ENCODE data around the gene MLF2. TPM values are rescaled to one million over a fixed set of nuclear protein-coding genes. Genes with fewer than 3 reads are reported as not detected.
A peak's percentile ranks its signal among the peaks of the same experiment; 100 is the strongest.
"Not testable (repeated sequence)": the region's sequence is repeated elsewhere in the genome, so short reads cannot be mapped to it uniquely, and the experiment has no call there.

Gene MLF2
- total RNA-seq, 1 donor from 2014 or later, result 73.6 TPM

GRCh38 chr12:6722863-6723262, 30.1 kb downstream of the MLF2 start:
- no peak overlapping the region for H3K4me3 ChIP-seq (ENCODE audit: low read length in 3 of 3)

GRCh38 chr12:6716874-6717437, 36.0 kb downstream of the MLF2 start:
- Histone ChIP-seq H3K4me1 (ENCODE audit: control insufficient read depth in 3 of 3, insufficient read depth in 3 of 3, low read length in 3 of 3) (no peaks in the 10 kb centered on the region), H3K9me3 (ENCODE audit: control insufficient read depth in 3 of 3, low read length in 3 of 3) (no peaks in the 10 kb centered on the region), H3K27ac (ENCODE audit: low read depth, low read length) (no peak overlapping the region), H3K27me3 (ENCODE audit: control insufficient read depth in 3 of 3, insufficient read depth in 3 of 3, low read length in 3 of 3) (peaks cover 3 to 4% (median 3%) of the 10 kb centered on the region in 3 donors), H3K4me3 (ENCODE audit: low read length in 3 of 3) (no peak overlapping the region), H3K9ac (ENCODE audit: low read depth in 1 of 3, low read length in 3 of 3) (no peak overlapping the region), H3K36me3 (ENCODE audit: control insufficient read depth in 3 of 3, insufficient read depth in 3 of 3, low read length in 3 of 3) (no peaks in the 10 kb centered on the region)

More at GRCh38 chr12:6722863-6723262, 30.1 kb downstream of the MLF2 start:
- H3K27me3 ChIP-seq (ENCODE audit: control insufficient read depth in 3 of 3, insufficient read depth in 3 of 3, low read length in 3 of 3), result peaks cover 0 to 3% (median 0%) of the 10 kb centered on the region in 3 donors
- no peak overlapping the region for H3K9ac ChIP-seq (ENCODE audit: low read depth in 1 of 3, low read length in 3 of 3)
- H3K27ac ChIP-seq (ENCODE audit: low read depth, low read length), result no peak overlapping the region
- H3K9me3 ChIP-seq (ENCODE audit: control insufficient read depth in 3 of 3, low read length in 3 of 3), result no peaks in the 10 kb centered on the region
- H3K4me1 ChIP-seq (ENCODE audit: control insufficient read depth in 3 of 3, insufficient read depth in 3 of 3, low read length in 3 of 3), result peaks cover 6 to 12% (median 8%) of the 10 kb centered on the region in 3 donors
- peaks cover 5 to 8% (median 7%) of the 10 kb centered on the region in 3 donors for H3K36me3 ChIP-seq (ENCODE audit: control insufficient read depth in 3 of 3, insufficient read depth in 3 of 3, low read length in 3 of 3)

- not testable (repeated sequence) for H3K9ac ChIP-seq (ENCODE audit: low read depth in 1 of 3, low read length in 3 of 3); H3K4me3 ChIP-seq (ENCODE audit: low read length in 3 of 3); H3K4me1 ChIP-seq (ENCODE audit: control insufficient read depth in 3 of 3, insufficient read depth in 3 of 3, low read length in 3 of 3); H3K36me3 ChIP-seq (ENCODE audit: control insufficient read depth in 3 of 3, insufficient read depth in 3 of 3, low read length in 3 of 3); H3K27me3 ChIP-seq (ENCODE audit: control insufficient read depth in 3 of 3, insufficient read depth in 3 of 3, low read length in 3 of 3); H3K27ac ChIP-seq (ENCODE audit: low read depth, low read length); H3K9me3 ChIP-seq (ENCODE audit: control insufficient read depth in 3 of 3, low read length in 3 of 3)
Measured at GRCh38 chr12:6716031-6716873, 36.7 kb downstream of the MLF2 start.

- H3K9ac ChIP-seq (ENCODE audit: low read depth in 1 of 3, low read length in 3 of 3), result no peak overlapping the region
- H3K27me3 ChIP-seq (ENCODE audit: control insufficient read depth in 3 of 3, insufficient read depth in 3 of 3, low read length in 3 of 3), result peaks cover 6 to 20% (median 14%) of the 10 kb centered on the region in 3 donors
- no peaks in the 10 kb centered on the region for H3K36me3 ChIP-seq (ENCODE audit: control insufficient read depth in 3 of 3, insufficient read depth in 3 of 3, low read length in 3 of 3)
- no peak overlapping the region for H3K4me3 ChIP-seq (ENCODE audit: low read length in 3 of 3)
- no peaks in the 10 kb centered on the region for H3K9me3 ChIP-seq (ENCODE audit: control insufficient read depth in 3 of 3, low read length in 3 of 3)
- no peak overlapping the region for H3K27ac ChIP-seq (ENCODE audit: low read depth, low read length)
- H3K4me1 ChIP-seq (ENCODE audit: control insufficient read depth in 3 of 3, insufficient read depth in 3 of 3, low read length in 3 of 3), result no peaks in the 10 kb centered on the region
Measured at GRCh38 chr12:6708960-6709394, 44.0 kb downstream of the MLF2 start.

- H3K9me3 ChIP-seq (ENCODE audit: control insufficient read depth in 3 of 3, low read length in 3 of 3); H3K4me3 ChIP-seq (ENCODE audit: low read length in 3 of 3); H3K27ac ChIP-seq (ENCODE audit: low read depth, low read length); H3K4me1 ChIP-seq (ENCODE audit: control insufficient read depth in 3 of 3, insufficient read depth in 3 of 3, low read length in 3 of 3); H3K36me3 ChIP-seq (ENCODE audit: control insufficient read depth in 3 of 3, insufficient read depth in 3 of 3, low read length in 3 of 3); H3K9ac ChIP-seq (ENCODE audit: low read depth in 1 of 3, low read length in 3 of 3): not testable (repeated sequence)
- H3K27me3 ChIP-seq (ENCODE audit: control insufficient read depth in 3 of 3, insufficient read depth in 3 of 3, low read length in 3 of 3), result peaks cover 11 to 26% (median 20%) of the 10 kb centered on the region in 3 donors
Measured at GRCh38 chr12:6708351-6708750, 44.6 kb downstream of the MLF2 start.

GRCh38 chr12:6703631-6704030, 49.3 kb downstream of the MLF2 start:
- Histone ChIP-seq H3K27me3 (ENCODE audit: control insufficient read depth in 3 of 3, insufficient read depth in 3 of 3, low read length in 3 of 3) (peaks cover 44 to 52% (median 45%) of the 10 kb centered on the region in 3 donors), H3K4me1 (ENCODE audit: control insufficient read depth in 3 of 3, insufficient read depth in 3 of 3, low read length in 3 of 3) (peaks cover 4 to 5% (median 5%) of the 10 kb centered on the region in 3 donors), H3K27ac (ENCODE audit: low read depth, low read length) (no peak overlapping the region), H3K9me3 (ENCODE audit: control insufficient read depth in 3 of 3, low read length in 3 of 3) (no peaks in the 10 kb centered on the region), H3K9ac (ENCODE audit: low read depth in 1 of 3, low read length in 3 of 3) (no peak overlapping the region), H3K36me3 (ENCODE audit: control insufficient read depth in 3 of 3, insufficient read depth in 3 of 3, low read length in 3 of 3) (no peaks in the 10 kb centered on the region), H3K4me3 (ENCODE audit: low read length in 3 of 3) (no peak overlapping the region)

GRCh38 chr12:6701078-6701768, 51.7 kb downstream of the MLF2 start:
- H3K9ac ChIP-seq (ENCODE audit: low read depth in 1 of 3, low read length in 3 of 3), result no peak overlapping the region
- H3K27me3 ChIP-seq (ENCODE audit: control insufficient read depth in 3 of 3, insufficient read depth in 3 of 3, low read length in 3 of 3), result peaks cover 53 to 69% (median 67%) of the 10 kb centered on the region in 3 donors
- H3K4me1 ChIP-seq (ENCODE audit: control insufficient read depth in 3 of 3, insufficient read depth in 3 of 3, low read length in 3 of 3), result peaks cover 4 to 5% (median 5%) of the 10 kb centered on the region in 3 donors
- H3K4me3 ChIP-seq (ENCODE audit: low read length in 3 of 3), result peak overlapping the region in 1 of 3 donors; percentile 36
- H3K9me3 ChIP-seq (ENCODE audit: control insufficient read depth in 3 of 3, low read length in 3 of 3), result no peaks in the 10 kb centered on the region
- H3K36me3 ChIP-seq (ENCODE audit: control insufficient read depth in 3 of 3, insufficient read depth in 3 of 3, low read length in 3 of 3), result no peaks in the 10 kb centered on the region
- no peak overlapping the region for H3K27ac ChIP-seq (ENCODE audit: low read depth, low read length)

GRCh38 chr12:6700646-6701051, 52.3 kb downstream of the MLF2 start, which contains the start of gene PIANP:
Gene PIANP (minus strand): TSS chr12:6700815. CDS start chr12:6698061, 2,754 bp downstream.
- peaks cover 4 to 5% (median 5%) of the 10 kb centered on the region in 3 donors for H3K4me1 ChIP-seq (ENCODE audit: control insufficient read depth in 3 of 3, insufficient read depth in 3 of 3, low read length in 3 of 3)
- peak within 1 kb of the TSS in 1 of 3 donors; percentile 19 for H3K9ac ChIP-seq (ENCODE audit: low read depth in 1 of 3, low read length in 3 of 3)
- no peak within 1 kb of the TSS for H3K27ac ChIP-seq (ENCODE audit: low read depth, low read length)
- H3K9me3 ChIP-seq (ENCODE audit: control insufficient read depth in 3 of 3, low read length in 3 of 3), result no peaks in the 10 kb centered on the region
- no peaks in the 10 kb centered on the region for H3K36me3 ChIP-seq (ENCODE audit: control insufficient read depth in 3 of 3, insufficient read depth in 3 of 3, low read length in 3 of 3)
- peak within 1 kb of the TSS in 1 of 3 donors; percentile 36 for H3K4me3 ChIP-seq (ENCODE audit: low read length in 3 of 3)
- peaks cover 55 to 75% (median 70%) of the 10 kb centered on the region in 3 donors for H3K27me3 ChIP-seq (ENCODE audit: control insufficient read depth in 3 of 3, insufficient read depth in 3 of 3, low read length in 3 of 3)

GRCh38 chr12:6699989-6700645, 52.8 kb downstream of the MLF2 start:
- H3K9ac ChIP-seq (ENCODE audit: low read depth in 1 of 3, low read length in 3 of 3), result peak overlapping the region in 1 of 3 donors; percentile 19

More at GRCh38 chr12:6699989-6700645, 52.8 kb downstream of the MLF2 start:
- H3K27ac ChIP-seq (ENCODE audit: low read depth, low read length), result no peak overlapping the region
- no peak overlapping the region for H3K4me3 ChIP-seq (ENCODE audit: low read length in 3 of 3)
- no peaks in the 10 kb centered on the region for H3K36me3 ChIP-seq (ENCODE audit: control insufficient read depth in 3 of 3, insufficient read depth in 3 of 3, low read length in 3 of 3)
- H3K27me3 ChIP-seq (ENCODE audit: control insufficient read depth in 3 of 3, insufficient read depth in 3 of 3, low read length in 3 of 3), result peaks cover 59 to 80% (median 76%) of the 10 kb centered on the region in 3 donors
- peaks cover 4 to 5% (median 5%) of the 10 kb centered on the region in 3 donors for H3K4me1 ChIP-seq (ENCODE audit: control insufficient read depth in 3 of 3, insufficient read depth in 3 of 3, low read length in 3 of 3)
- no peaks in the 10 kb centered on the region for H3K9me3 ChIP-seq (ENCODE audit: control insufficient read depth in 3 of 3, low read length in 3 of 3)

Data from skeletal muscle tissue (tissue), 4 donors.